ENCODE results near the gene NCAN.

DNA sequence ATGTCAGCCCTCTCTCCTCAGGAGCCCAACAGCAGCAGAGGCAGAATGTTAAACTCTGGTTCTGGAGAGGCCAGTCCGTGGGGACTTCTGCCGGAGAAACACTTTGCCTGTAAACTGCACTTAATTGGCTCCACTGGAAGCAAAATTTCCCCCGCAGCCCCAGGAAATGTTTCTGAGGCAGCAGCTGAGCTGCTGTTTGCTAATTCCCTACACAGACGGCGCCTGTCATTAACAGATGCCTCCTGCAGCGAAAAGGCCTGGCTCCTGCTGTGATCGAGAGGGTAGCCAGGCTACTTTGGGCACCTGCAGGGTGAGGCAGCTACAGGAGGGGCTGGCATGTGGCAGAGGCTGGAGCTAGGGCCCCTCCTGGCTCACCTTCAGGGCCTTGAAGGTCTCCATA is 66.6 kb downstream of the NCAN start:
- TF ChIP-seq TEAD4 (IDR thresholded peaks at IDR 0.05; ENCODE audit: low read depth, low read length) (no peak), POLR2A (IDR thresholded peaks at IDR 0.05; ENCODE audit: control extremely low read depth in 1 of 2, low read depth in 2 of 2, low read length in 2 of 2) (no peak), SIN3A (conservative IDR thresholded peaks at IDR 0.05 in 1 of 2, IDR thresholded peaks at IDR 0.05 in 1 of 2; ENCODE audit: low read depth in 1 of 2, low read length in 2 of 2) (no peak), SP2 (IDR thresholded peaks at IDR 0.05; ENCODE audit: low read length) (no peak), RFX5 (IDR thresholded peaks at IDR 0.05; ENCODE audit: borderline replicate concordance, low read depth, low read length) (no peak), JUND (IDR thresholded peaks at IDR 0.05; ENCODE audit: low read length) (no peak), MAFK (IDR thresholded peaks at IDR 0.05; ENCODE audit: low read depth, low read length) (no peak), POLR2AphosphoS5 (IDR thresholded peaks at IDR 0.05; ENCODE audit: low read depth, low read length) (no peak), JUN (IDR thresholded peaks at IDR 0.05; ENCODE audit: low read depth, low read length) (no peak), KDM1A (IDR thresholded peaks at IDR 0.05; ENCODE audit: borderline replicate concordance, low read length) (no peak)
- TF ChIP-seq, protein P1, sequence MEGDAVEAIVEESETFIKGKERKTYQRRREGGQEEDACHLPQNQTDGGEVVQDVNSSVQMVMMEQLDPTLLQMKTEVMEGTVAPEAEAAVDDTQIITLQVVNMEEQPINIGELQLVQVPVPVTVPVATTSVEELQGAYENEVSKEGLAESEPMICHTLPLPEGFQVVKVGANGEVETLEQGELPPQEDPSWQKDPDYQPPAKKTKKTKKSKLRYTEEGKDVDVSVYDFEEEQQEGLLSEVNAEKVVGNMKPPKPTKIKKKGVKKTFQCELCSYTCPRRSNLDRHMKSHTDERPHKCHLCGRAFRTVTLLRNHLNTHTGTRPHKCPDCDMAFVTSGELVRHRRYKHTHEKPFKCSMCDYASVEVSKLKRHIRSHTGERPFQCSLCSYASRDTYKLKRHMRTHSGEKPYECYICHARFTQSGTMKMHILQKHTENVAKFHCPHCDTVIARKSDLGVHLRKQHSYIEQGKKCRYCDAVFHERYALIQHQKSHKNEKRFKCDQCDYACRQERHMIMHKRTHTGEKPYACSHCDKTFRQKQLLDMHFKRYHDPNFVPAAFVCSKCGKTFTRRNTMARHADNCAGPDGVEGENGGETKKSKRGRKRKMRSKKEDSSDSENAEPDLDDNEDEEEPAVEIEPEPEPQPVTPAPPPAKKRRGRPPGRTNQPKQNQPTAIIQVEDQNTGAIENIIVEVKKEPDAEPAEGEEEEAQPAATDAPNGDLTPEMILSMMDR (IDR thresholded peaks at IDR 0.05; ENCODE audit: control extremely low read depth in 1 of 3, insufficient read depth in 1 of 3, low read depth in 1 of 3, low read length in 3 of 3) = no peak
- TF ChIP-seq, protein P2, sequence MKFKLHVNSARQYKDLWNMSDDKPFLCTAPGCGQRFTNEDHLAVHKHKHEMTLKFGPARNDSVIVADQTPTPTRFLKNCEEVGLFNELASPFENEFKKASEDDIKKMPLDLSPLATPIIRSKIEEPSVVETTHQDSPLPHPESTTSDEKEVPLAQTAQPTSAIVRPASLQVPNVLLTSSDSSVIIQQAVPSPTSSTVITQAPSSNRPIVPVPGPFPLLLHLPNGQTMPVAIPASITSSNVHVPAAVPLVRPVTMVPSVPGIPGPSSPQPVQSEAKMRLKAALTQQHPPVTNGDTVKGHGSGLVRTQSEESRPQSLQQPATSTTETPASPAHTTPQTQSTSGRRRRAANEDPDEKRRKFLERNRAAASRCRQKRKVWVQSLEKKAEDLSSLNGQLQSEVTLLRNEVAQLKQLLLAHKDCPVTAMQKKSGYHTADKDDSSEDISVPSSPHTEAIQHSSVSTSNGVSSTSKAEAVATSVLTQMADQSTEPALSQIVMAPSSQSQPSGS (IDR thresholded peaks at IDR 0.05; ENCODE audit: low read length) = no peak
- TF ChIP-seq, protein P3, sequence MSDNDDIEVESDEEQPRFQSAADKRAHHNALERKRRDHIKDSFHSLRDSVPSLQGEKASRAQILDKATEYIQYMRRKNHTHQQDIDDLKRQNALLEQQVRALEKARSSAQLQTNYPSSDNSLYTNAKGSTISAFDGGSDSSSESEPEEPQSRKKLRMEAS (IDR thresholded peaks at IDR 0.05) = no peak
- TF ChIP-seq, protein P4, sequence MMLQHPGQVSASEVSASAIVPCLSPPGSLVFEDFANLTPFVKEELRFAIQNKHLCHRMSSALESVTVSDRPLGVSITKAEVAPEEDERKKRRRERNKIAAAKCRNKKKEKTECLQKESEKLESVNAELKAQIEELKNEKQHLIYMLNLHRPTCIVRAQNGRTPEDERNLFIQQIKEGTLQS (IDR thresholded peaks at IDR 0.05; ENCODE audit: insufficient read depth, low read depth, low read length) = no peak
